HT-29 (cell line): Measurements from ENCODE around the gene LCP1. TPM values are rescaled to one million over a fixed set of nuclear protein-coding genes. Genes with fewer than 3 reads are reported as not detected.

Source experiments
- DNase-seq: peaks from one replicate; pipeline ENCODE4 v3.0.0-alpha.2; 2015; ENCODE audit warnings: low spot score
- small RNA-seq: library from RNA; depleted of rRNA; stranded (forward); fragments of <200 nt; gene quantifications from one replicate; pipeline ENCODE3, GENCODE V24; 2014
- total RNA-seq: library from RNA; depleted of rRNA; stranded (reverse); fragments of >200 nt; shearing (Covaris generic); gene quantifications from 2 replicates; pipeline ENCODE4 v1.2.3, GENCODE V29; 2014; rRNA removed

The LCP1 gene
- total RNA-seq, 1 experiment from 2014 or later, result not detected

DNA sequence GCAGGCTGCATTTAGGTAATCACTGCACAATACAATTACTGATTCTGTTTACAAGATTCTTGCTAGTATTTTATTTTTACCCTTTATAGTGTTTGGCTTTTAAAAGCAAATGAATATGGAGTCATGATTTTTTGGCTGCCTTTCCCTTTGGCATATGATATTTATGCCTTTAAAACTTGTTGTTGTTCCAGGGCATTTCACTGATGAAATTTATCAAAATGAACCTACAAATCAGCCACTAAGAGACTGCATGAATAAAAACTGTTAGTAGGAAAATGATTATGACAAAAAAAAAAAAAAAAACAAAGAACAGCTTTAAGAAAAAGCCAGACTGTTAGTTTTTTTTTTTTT, 79.7 kb downstream of the LCP1 start:
- DNase-seq, result no peak

DNA sequence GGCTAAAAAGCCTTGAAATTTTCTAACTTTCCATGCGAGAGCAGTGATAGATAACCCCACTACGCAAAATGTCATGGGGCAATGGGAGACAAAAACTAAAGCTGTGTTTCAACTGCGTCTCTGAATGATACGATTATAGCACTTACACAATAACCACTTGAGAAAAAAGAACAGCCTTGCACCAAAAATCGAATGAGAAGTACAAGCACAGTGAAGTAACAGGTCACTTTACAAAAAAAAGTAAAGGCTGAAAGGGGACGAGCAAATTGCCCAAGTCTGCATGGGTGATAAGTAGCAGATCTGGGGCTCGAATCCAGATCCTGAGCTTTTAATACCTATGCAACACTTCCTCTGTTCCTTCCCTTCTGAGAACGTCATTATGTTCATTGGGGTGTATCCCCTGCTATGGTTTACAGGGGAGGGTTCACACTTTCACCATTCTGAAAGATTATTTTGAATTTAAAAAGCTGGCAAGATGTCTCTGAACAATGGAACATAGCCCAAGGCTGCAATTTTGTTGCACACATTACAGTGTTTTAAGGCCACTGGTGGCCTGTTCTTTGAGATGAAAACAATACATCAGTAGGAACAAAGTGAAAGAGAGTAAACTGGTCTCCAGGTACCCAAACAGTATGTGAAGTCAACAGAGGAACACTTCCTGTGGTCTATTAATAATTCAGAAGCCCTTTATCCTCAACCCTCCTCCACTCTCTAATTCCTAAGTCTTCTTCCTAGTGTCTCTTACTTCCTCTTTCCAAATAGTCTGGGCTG, 80.3 kb downstream of the LCP1 start:
- DNase-seq, result no peak

DNA sequence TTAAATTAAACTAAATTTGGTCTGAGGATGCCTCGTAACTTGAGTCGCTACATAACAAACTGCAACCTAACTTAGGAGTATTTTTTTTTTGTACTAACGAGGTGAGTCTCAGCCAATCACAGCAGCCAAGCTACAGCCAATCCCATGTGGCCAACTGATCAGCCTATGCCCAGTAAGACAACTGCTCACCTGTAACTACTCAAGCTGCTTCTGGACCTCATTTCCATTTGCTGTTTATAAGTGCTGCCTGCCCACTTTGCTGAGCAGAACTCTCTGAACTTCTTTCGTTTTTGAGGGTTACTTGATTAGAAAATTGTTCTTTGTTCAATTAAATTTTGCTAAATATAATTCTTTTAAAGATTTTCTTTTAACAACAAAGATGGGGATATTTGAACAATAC, 81.0 kb downstream of the LCP1 start:
- DNase-seq, result no peak

DNA sequence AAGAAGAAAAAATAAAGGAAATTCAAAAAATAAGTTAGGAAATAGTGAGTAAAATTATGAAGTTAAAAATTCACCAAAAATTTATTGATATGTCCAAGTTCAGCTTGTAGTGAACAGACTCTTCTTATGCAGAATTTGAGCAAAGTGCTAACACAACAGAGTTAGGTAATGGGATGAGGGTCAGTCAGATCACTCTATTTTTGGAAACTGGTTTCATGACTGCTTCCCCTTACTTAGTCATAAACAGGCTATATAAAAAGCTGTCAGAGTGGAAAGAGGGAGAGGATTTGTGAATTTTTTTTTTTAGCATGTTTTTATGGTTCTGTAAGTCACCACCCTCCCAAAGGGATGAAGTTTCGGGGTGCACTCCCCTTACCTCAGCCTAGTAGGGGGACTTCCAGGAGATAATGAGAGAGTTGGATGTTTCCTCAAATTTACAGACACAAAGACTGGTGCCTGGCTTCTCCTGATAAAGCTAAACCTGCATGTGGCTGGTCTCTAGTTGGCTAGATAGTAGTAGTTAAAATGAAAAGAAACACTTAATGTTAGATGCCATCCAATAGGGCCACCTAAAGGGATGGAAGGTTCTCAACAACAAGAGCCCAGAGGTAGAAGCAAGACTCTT, 81.7 kb downstream of the LCP1 start:
- no peak for DNase-seq

DNA sequence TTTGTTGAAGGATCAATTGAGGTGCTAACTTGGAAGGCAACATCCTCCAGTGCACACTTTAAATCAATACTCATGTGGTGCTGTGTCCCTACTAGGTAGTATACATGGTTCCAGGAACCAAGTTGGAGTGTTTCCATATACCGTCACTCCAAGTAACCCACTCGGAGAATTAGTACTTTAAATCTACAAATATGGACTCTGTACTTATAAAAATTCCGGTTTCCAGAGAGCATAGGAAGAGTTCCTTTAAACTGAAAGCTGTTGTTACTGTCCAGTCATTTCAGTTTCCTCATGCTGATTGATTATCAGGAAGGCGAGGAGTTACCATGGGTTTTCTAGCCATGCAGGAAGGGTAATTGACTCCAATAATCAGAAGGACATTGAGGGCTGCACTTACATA, 84.3 kb downstream of the LCP1 start:
- DNase-seq, result no peak

DNA sequence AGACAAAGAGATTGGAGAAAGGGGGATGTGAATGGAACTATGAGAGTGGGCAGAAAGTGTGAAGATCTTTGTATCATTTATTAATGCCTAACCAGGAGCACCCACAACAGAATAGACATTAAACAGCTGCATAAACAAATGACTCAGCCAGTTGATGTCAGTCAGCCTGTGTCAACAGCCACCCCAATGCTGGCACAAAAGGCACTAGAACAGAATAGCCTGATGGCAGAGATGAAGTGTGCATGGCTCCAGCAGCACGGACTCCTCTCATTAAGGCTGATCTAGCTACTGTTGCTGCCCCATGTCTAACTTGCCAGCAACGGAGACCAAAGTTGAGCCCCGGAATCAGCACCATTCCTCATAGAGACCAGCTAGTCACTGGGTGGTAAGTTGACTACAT, 85.0 kb downstream of the LCP1 start:
- no peak for DNase-seq

DNA sequence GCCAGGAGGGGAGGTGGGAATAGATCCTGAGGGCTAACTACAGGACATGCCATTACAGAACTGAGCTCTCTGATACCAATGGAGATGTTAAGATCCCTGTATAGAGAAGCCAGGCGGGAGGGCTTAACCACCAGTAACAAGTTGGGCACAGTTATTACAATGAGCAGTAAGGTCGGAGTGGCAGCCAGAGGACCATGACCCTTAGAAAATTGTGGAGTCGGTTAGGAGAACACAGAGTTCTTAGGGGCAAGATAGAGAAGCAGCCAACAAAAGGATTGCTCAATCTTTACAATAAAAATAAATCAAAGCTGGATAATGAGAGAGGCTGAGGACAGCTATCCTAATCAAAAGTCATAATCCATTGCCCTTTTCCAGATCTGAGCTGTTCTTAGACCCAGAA, 87.5 kb downstream of the LCP1 start:
- no peak for DNase-seq

DNA sequence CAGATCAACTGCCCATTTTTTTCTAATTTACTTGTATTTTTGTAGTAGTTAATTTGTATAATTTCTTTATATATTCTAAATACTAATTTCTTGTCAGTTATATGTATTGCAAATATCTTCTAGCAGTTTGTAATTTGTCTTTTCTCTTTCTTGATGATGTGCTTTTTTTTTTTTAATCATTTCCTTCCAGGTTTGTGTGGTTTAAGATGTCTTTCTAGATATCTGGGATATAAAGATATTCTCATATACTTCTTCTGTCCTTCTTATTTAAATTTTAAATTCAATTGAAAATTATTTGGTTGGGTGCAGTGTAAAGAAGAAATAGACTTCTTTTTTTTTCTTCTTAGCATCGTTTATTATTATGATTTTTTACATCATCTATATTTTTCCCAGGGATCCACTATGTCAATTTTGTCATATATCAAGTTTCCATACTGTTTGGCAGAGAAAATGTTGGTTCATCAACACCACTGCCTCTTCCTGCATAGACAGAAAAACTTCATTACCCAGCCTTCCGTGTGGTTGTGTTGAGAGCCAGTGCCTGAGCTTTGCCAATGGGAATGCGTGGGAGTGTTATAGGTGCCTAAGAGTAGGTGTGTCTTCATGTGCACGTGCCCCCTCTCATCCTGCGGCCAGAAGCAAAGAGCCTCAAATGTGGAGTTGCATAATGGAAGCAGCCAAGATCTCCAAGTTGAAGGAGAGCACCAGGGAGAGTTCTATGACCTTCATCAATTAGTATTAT, 93.0 kb downstream of the LCP1 start:
- DNase-seq, result no peak

DNA sequence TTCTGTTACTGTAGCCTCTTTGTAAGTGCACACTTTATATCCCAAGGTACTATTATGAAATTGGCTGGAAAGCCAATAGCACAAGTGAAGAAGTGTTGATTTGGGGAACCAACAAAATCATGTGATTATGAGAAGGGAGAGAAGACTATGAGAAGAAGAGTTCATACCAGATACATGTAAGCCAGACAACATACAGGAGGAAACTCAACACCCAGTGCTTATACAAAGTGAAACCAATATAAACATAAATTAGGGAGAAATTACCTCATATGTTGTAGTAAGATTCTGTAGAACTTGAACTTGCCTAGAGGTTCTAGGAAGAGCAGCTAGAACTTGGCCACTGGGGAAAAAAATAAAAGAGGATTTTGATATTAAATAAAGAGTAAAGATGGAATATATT, 94.5 kb downstream of the LCP1 start:
- no peak for DNase-seq

DNA sequence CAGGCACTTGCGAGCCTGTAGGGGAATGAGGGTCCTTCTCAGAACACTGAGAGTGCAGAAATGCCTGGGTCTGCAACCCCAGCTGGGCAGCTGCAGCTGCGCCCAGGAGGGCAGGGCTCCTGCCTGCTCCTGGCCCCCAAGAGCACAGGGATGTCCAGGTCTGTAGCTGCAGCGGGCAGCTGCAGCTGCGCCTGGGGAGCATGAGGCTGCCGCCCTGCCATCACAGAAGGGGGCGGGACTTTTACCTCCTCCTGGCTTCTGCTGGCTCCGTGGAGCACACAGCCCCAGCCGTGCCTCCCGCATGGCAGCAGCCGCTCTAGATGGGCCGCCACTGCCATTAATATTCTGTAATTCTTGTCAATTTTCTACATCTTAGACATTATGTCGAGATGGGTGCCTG, 95.0 kb downstream of the LCP1 start:
- DNase-seq, result no peak

DNA sequence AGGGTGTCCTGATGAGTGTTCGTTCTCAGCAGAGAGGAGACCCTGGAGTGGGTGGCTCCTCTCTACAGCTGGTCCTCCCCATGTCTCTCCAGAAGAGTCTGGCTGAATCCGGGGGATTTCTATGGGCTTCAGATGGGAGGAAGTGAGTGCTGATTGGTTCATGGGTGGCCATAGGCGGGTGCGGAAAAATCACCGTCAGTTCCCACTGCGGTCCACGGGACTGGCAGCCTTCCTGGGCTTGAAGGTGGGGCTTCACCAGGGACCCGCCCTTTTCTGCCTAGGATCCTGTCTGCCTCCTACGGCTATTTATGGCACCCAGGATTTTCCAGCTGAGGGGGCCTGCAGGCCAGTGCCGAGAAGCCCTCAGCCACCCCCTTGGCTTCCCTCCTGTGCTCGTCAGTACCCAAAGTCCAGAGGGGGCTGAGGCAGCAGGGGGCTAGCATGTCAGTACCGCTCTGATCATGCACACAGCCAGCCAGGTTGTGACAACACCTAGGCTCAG, 95.5 kb downstream of the LCP1 start:
- DNase-seq, result no peak

DNA sequence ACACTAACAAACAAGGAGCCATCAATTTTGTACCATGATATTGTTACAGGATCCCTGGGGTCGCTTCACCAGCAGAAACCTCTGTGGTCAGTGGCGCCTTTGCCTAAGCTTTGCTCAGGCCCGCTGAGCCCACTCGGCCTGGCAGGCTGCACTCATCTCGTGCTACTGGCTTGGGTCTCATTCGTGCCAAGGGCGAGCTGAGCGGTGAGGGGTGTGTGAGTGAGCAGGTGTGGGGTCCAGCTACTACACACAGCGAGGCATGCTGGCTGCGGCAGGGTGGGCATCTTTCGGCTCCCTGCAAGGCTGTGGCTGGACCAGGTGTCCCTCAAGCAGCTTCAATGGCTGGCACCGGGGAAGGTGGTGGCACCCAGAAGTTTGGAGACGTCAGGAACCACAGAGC, 96.2 kb downstream of the LCP1 start:
- DNase-seq, result no peak

DNA sequence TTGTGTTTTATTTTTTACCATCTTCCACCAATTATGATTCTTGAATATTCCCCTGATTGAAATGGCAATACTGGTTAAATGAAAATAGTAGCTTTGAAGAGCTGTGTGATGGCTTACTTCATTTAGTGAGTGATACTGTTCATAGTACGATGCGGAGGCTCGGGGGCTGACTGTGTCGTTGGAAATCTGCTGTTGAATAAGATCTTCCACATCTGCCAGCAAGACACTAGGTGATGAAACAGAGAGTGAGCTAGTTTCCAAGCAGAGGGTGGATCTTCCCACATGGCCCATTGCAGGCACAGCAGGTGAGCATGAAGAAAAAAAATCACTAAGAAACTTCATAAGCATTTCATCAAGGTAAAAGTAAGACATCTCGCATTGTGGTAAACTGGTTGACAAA, 99.7 kb downstream of the LCP1 start:
- no peak for DNase-seq

DNA sequence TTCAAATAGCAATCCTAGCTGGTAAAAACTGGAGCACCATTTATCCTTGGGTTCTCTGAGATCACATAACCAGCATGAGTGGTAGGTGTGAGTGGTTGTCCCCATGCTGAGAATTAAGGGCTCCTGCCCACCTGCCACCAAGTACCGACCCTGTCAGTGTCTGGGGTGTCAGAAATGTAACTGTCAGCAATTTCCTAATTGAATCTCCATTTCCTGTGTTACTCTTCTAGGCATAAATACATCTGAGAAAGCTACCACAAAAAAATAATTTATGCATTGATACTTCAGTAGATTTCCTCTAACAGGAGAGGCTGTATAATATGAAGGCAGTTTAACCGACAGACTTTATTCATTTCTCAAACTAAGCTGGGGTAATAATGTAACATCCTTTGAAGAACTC, 102.2 kb downstream of the LCP1 start:
- no peak for DNase-seq

DNA sequence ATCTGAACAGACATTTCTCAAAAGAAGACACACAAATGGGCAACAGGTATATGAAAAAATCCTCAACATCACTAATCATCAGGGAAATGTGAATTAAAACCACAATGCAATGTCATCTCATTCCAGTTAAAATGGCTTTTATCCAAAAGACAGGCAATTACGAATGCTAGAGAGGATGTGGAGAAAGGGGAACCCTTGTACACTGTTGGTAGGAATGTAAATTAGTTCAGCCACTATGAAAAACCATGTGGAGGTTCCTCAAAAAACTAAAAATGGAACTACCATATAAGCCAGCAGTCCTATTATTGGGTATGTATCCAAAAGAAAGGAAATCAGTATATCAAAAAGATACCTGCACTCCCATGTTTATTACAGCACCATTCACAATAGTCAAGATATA, 104.7 kb downstream of the LCP1 start:
- no peak for DNase-seq

DNA sequence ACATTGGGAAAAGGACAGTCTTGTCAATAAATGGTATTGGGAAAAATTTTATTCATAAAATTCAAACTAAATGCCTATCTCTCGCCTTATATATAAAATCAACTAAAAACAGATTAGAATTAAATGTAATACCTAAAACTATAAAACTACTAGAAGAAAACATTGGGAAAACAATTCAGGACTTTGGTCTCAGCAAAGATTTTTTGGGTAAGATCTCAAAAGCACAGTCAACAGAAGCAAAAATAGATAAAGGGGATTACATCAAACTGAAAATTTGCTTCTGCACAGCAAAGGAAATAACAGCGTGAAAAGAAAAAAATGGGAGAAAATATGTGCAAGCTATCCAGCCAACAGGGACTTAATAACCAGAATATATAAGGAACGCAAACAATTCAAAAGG, 105.2 kb downstream of the LCP1 start:
- DNase-seq, result no peak

Small RNAs within 50 kb of the gene (small RNA-seq; reads per million reads assigned to genes)
- gene RN7SL288P, result not detected

Other genes starting within 250 kb of the LCP1 start
- 14.3 and 14.8 TPM in 2 replicates for gene ZC3H13, start 129.4 kb downstream of the LCP1 start, total RNA-seq
- gene CPB2, start 77.1 kb downstream of the LCP1 start, total RNA-seq, result not detected in 2 replicates
- not detected in 2 replicates for gene LRRC63, start 29.8 kb upstream of the LCP1 start, total RNA-seq
- gene RUBCNL, start 205.1 kb upstream of the LCP1 start, total RNA-seq, result not detected in 2 replicates